GM21737 (cell line): ENCODE results near the gene GSTM1.

Source experiments
- ATAC-seq: cut with Tn5 transposase; IDR thresholded peaks from one replicate; pipeline ENCODE4 v1.9.1; 2021; ENCODE audit warnings: mild to moderate bottlenecking, moderate library complexity; ENCODE audit not compliant: unreplicated experiment

The GSTM1 gene

GRCh38 chr1:109687641-109688499 is at the start of gene GSTM1:
Gene GSTM1, plus strand, starts transcription at chr1:109687817. Its CDS starts 57 bp downstream, at chr1:109687874.
- ATAC-seq = peak; percentile 99

GRCh38 chr1:109639063-109639840 is 48.4 kb upstream of the GSTM1 start:
- no peak for ATAC-seq

GRCh38 chr1:109639841-109640184 is 47.8 kb upstream of the GSTM1 start:
- no peak for ATAC-seq

DNA sequence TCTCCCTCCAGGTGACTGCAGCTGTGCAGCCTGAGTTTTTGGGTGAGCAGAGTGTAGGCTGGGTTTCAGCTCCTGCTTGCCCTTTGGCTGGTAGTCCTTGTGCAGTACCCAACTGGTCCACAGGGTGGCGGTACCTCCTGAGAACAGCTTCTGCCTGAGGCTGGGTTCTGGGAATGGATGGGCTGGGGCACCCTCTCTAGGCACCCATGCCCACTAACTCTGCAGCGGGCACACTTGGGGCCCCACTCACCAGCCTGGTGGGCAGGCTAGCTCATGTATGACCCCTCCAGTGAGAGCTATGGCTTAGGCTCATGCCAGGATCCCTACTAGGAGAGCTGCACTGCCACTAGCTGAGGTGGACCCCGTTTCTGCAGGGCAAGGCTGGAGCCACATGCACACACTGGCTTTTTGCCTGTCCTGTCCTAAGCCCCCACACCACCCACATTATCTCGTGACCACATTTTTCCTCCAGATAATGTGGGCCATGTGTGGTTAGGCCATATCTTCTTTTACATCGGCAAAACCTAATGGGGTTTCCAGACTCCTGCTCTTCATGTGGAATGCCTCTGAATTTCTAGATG is 47.2 kb upstream of the GSTM1 start:
- peak; percentile 51 for ATAC-seq

- ATAC-seq = no peak
Observed at GRCh38 chr1:109641078-109641740, 46.4 kb upstream of the GSTM1 start.

- ATAC-seq = no peak
Observed at GRCh38 chr1:109641861-109642260, 45.8 kb upstream of the GSTM1 start.

DNA sequence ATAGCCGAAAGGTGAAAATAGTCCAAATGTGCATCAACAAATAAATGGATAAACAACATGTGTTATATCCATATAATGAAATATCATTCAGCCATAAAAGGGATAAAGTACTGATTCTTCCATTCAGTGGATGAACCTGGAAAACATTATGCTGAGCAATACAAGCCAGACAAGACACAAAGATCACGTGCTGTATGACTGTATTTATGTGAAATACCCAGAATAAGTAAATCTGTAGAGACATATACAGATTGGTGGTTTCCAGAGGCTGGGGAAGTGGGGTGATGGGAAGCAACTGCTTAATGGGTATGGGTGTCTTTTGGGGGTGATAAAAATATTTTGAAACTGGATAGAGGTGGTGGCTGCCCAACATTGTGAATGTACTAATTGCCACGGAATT is 45.0 kb upstream of the GSTM1 start:
- no peak for ATAC-seq

DNA sequence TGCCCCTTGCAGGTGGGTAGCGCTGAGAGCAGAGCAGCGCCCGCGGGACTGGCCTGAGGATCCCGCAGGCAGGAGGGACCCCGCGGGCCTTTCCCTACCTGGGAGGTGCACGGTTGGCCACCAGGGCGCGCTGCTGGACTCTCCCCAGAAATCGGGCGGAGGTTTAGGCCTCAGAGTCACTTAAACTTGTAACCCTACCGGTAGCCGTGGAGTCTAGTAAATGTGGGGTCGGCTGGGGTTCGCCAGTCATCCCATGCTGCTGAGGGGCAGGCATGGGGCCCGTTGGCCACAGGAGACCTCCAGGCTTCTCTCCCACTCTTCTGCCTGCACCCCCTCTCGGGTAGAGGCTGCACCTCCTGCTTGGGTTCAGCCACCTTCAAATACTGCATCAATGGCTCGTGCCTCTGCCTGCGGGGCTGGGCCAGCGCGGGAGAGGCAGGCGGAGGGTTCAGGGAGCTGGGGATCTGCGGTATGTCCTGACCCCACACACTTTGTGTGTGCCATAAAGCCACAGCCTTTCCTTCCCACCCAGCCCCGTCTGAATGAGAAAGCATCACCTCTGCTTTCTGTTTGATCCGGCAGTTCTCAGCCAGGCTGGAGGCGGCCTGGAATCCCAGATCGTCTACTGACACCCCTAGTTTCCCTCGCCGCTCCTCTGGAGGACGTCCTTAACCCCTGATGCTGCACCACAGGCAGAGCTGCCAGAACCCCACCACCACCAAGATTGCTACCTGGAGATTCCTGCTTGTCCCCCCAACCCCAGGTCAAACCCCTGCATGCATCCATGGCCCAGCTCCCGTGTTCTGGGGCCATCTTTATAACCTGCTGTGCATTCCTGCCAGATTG is 44.0 kb upstream of the GSTM1 start:
- peak; percentile 93 for ATAC-seq

GRCh38 chr1:109644670-109645069 is 42.9 kb upstream of the GSTM1 start:
- ATAC-seq = no peak

- ATAC-seq = no peak
Observed at GRCh38 chr1:109649491-109649914, 38.1 kb upstream of the GSTM1 start.

DNA sequence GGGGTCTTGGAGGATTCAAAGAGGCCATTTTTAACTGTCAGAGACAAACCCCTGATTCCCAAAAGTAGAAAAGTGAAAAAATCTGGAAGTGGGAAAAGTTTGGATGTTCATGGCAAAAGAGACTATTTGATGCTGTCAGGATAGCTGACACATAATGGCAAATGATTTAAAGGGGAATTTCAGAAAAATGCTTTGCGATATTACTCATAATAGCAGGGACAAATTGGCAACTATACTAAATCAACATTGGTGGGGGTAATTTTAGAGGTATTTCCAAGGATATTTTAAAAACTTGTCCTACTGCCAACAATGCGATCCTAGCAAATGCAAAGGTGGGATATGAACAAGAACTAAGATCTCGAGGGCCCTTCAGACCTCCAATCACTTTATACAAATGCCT is 37.0 kb upstream of the GSTM1 start:
- ATAC-seq = no peak

DNA sequence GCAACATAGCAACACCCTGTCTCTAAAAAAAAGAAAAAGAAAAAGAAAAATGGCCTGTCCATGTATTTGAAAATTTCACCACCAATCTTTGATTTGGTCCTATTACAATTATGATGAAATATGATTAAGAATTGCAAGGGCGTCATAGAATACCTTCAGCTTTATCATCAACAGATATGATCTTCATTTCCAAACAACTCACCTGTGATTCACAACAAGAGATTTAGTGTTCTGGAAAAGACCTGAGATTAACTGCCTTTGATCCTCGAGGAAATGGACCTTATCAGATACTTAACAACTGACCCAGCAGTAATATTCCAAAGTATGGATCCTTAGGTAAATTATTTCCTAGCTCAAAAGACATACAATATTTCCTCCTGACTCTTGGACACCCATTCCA is 35.2 kb upstream of the GSTM1 start:
- ATAC-seq = no peak

DNA sequence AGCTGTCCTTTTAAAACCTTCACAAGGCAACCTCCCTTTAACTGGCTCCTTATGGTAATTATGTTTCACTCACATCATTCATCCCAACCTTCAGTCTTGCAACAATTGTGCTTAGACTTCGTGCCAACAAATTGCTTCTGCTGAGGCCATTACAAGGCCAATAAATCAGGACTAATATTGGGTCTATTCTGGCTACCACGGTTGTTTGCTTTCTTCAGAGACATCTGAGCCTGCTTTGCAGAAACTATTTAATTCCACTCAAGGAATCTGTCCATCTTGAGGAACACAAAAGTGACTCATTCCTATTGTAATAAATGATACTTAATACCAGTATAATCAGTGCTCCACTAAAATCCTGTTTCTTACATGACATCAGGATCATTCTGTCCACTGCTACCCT is 34.3 kb upstream of the GSTM1 start:
- ATAC-seq = no peak

- ATAC-seq = no peak
Observed at GRCh38 chr1:109654519-109654918, 33.1 kb upstream of the GSTM1 start.

GRCh38 chr1:109655615-109656519 is 31.8 kb upstream of the GSTM1 start, which contains the start of gene GSTM4:
Gene GSTM4, plus strand, starts transcription at chr1:109656099. Its CDS starts 291 bp downstream, at chr1:109656390.
- peak; percentile 87 for ATAC-seq

- no peak for ATAC-seq
Observed at GRCh38 chr1:109657395-109657794, 30.2 kb upstream of the GSTM1 start.

DNA sequence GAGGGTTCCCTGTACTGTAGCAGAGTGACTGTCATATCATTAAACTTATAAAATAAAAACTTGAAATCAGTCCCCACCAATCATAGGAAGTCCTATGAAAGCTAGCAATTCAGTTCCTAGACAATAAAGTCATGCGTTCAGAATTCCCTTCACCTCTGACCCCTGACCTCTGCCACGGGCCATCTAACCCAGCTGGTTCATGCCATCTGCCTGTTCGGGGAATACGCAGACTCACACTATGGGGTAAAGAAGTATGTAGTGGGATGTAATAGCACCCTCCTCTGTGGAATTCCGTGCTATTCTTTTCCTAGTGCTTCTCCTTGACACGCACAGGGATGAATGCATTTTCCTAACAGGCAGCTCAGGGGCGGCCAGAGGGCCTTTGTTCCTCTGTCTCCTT is 29.6 kb upstream of the GSTM1 start:
- ATAC-seq = no peak

GRCh38 chr1:109658533-109659042 is 29.0 kb upstream of the GSTM1 start:
- no peak for ATAC-seq

DNA sequence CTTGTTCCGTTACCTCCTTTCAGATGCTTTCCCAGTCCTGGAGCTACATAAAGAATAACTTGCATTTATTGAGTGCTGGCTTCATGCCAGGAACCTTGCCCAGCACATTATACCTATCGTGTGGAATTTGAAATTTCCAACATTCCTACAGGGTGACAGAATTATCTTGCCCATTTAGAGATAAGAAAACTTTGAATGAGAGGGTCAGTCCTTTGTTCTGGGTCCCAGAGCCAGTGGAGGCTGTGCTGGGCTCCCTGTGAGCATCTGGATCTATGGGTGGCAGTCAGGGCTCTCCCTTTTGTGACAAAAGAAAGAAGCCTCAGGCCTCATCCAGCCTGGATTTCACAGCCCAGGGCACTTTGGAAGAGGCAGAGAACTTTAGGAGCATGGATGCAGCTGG is 28.5 kb upstream of the GSTM1 start:
- no peak for ATAC-seq
